ENCODE measurements around the gene GPRC5C.
A peak's percentile ranks its signal among the peaks of the same experiment; 100 is the strongest.
"Not testable (repeated sequence)": the region's sequence is repeated elsewhere in the genome, so short reads cannot be mapped to it uniquely, and the experiment has no call there.

The GPRC5C gene

DNA sequence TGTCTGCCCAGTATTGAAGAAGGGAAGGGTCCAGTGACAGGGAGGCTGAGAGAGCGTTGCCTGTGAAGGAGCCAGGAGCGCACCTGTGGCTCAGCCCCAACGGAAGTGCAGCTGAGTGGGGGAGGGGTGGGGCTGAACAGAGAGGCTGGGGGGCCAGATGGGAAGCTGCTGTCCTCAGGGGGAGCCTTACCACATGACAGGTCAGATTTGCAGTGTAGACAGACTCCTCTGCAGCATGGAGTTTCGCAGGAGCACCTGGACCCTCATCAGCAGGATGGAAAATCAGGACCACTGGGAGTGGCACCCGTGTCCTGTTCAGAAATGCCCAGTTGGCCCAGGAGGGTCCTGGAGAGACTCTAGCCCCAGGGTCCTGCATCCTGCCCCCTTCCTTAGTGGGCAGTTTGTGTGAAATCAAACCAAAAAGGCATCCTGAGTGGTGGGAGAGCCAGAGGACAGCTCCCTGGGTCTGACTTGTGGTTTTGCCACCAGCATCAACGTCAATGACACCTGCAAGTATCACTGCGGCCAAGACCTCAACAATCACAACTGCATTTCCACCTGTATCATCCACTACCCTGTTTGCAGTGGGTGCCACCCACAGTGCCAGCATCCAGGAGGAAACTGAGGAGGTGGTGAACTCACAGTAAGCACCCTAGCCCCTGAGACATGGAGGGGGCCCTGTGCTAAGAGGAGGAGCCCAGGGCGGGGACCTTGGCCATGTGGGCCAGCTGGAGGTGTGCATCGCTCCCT lies 42.3 kb downstream of the GPRC5C start:
- no peak for DNase-seq (ENCODE audit: low read depth)

- no peak for DNase-seq (ENCODE audit: low read depth)
These were observed 43.3 kb downstream of the GPRC5C start for GRCh38 chr17:74475189-74475588.

DNA sequence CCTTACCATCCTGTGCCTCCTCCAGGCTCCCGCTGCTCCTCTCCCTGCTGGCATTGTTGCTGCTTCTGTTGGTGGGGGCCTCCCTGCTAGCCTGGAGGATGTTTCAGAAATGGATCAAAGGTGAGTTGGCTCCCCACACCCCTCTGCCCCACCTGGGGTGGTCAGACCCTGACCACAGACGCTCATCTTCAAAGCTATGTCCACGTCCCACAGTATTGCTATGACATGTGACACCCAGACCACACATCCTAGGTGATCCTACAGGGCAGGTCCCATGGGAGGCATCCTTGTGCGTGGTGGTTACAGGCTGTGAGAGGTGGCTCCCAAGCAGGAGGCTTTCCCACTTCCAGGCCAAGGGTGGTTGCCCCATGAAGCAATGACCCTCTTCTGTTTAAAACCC lies 45.5 kb downstream of the GPRC5C start:
- DNase-seq (ENCODE audit: low read depth), result no peak

DNA sequence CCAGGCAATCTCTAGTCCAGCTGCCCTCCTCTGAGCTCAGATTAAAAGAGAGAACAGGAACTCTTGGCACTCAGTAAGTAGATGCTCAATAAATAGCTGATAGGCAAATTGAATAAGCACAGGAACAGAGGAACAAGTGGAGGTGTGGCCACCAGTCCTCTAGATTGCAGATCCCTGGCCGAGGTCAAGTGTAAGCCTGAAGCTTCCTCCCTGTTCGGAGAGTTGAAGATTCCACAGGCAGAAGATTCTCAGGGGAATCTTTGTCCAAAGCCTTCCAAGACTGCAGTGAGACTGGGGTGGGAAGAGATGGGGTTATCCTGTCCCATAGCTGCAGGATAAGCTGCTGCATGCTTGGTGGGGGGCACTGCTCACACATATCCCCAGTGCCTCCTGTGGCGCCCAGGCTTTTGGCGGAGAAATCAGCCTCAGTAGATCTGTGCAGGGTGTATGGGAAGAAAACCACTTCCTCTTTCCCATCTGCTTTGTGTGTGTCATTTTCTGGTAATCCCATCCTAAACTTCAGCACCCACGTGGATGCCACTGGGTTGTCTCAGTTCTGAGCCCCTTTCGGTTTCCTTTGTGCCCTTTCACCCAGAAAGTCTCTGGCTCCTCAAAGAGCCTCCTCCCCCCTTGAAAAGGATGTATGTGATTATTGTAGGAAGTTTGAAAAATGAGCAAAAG lies 46.7 kb downstream of the GPRC5C start:
- DNase-seq (ENCODE audit: low read depth), result no peak

GRCh38 chr17:74480290-74480689 lies 48.4 kb downstream of the GPRC5C start:
- DNase-seq (ENCODE audit: low read depth), result no peak

GRCh38 chr17:74481621-74482020 lies 49.7 kb downstream of the GPRC5C start:
- no peak for DNase-seq (ENCODE audit: low read depth)

DNA sequence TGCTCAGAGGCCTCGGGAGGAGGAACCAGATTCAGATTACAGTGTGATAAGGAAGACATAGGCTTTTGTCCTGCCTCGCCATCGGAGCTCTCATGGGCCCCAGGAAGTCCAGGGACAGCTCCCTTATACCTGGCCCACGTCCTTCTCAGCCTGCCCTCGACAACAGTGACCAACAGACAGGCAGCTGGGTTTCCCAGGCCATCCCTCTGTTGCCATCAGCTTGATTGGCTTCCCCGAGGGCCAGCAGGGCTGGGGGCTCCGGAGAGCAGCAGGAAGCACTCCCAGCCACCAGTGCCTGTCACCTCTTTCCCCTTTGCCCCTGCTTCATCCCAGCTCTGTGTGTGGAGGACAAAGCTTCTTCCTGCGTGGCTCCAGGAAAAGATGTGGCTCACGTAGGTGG lies 52.2 kb downstream of the GPRC5C start:
- DNase-seq (ENCODE audit: low read depth), result no peak

DNA sequence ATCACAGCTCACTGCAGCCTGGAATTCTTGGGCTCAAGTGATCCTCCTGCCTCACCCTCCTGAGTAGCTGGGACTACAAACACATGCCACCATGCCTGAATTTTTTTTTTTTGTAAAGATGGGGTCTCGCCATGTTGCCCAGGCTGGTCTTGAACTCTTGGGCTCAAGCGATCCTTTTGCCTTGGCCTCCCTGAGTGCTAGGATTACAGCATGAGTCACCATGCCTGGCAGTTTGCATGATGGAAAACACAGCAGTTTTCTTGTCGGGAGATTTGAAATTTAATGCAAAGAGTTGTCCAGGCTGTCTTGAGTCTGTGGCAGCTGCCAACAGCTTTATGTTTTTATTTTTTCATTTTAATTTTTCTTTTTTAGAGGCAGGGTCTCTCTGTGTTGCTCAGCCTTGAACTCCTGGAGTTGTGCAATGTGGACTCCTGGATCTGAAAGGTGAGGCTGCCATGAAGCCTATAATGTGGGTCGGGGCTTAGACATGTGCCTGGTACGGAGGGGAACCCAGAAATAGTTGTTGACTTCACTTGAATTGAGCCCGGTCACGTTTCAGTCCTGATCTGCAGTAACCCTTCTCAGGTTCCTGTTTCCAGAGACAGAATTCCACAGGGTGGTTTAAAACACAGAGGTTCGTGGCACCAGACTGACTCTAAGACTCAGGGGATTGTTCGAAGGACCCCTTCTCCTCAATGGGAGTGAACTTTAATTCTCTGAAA lies 53.3 kb downstream of the GPRC5C start:
- DNase-seq (ENCODE audit: low read depth), result no peak

DNA sequence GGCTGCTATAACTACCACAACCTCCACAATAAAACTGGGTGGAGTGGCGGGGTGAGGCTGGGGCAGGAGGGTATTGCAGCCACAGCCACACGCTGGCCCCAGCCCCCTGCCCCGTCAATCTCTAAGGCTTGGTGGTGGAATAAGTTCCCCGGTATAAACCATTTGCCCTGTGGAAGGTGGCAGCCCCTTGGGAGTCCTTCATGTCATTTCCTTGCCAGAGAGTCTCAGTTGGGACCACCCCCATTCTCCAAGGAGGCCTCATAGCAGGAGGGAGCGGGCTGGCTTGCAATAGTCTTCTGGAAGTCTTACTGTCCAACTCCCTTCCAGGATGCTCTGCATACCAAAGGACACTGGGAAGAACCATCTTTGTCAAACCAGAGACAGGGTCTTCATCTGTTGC lies 54.0 kb downstream of the GPRC5C start:
- no peak for DNase-seq (ENCODE audit: low read depth)

DNA sequence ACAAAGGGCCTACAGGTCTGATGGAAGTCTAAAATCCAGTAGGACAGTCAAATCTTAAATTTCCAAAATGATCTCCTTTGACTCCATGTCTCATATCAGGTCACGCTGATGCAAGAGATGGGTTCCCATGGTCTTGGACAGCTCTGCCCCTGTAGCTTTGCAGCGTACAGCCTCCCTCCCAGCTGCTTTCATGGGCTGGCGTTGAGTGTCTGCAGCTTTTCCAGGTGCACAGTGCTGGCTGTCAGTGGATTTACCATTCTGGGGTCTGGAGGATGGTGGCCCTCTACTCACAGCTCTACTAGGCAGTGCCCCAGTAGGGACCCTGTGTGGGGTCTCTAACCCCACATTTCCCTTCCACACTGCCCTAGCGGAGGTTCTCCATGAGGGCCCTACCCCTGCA lies 56.4 kb downstream of the GPRC5C start:
- not testable (repeated sequence) for DNase-seq (ENCODE audit: low read depth)

- DNase-seq (ENCODE audit: low read depth), result no peak
These were observed 58.8 kb downstream of the GPRC5C start for GRCh38 chr17:74490716-74491115.

DNA sequence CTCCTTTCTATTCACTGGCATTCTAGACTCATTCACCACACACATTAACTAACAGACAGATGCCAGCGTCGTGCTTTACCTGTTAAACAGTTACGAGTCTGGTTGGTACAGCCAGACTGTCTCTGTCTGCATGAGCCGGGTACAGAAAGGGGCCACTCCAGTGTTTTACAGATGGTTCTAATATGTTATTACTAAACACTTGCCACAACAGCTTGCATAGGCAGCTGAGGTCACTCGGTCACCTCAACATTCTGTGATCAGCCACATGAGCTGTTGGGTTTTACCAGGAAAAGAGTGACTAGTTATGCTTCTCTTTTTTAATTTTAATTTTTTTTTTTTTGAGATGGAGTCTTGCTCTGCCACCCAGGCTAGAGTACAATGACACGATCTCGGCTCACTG lies 59.7 kb downstream of the GPRC5C start:
- DNase-seq (ENCODE audit: low read depth), result no peak

- DNase-seq (ENCODE audit: low read depth), result peak; percentile 59
These were observed 61.5 kb downstream of the GPRC5C start for GRCh38 chr17:74493331-74493833.

Data from ELR (cell line).